Measurements from ENCODE around the gene SLC39A11. TPM values are rescaled to one million over a fixed set of nuclear protein-coding genes. Genes with fewer than 3 reads are reported as not detected.

The SLC39A11 gene
- total and polyA plus RNA-seq, 2 donors (not counting 1 experiment from before 2014, with no cell fraction given) = 12.7 to 27.4 TPM

GRCh38 chr17:72677108-72677507, 415.4 kb downstream of the SLC39A11 start:
- Histone ChIP-seq H3K79me2 (ENCODE audit: control insufficient read depth, insufficient read depth, low read length) (no peaks in the 10 kb centered on the region), H4K20me1 (ENCODE audit: control insufficient read depth, extremely low read depth, insufficient read depth, low read length) (no peaks in the 10 kb centered on the region), H3K36me3 (ENCODE audit: control insufficient read depth, insufficient read depth, low read length) (no peaks in the 10 kb centered on the region), H3K4me2 (ENCODE audit: extremely low read depth, insufficient read depth, low read length) (no peak overlapping the region), H3K27ac (ENCODE audit: insufficient read depth, low read length) (no peak overlapping the region), H2AFZ (ENCODE audit: low read length) (no peak overlapping the region), H3K27me3 (ENCODE audit: control insufficient read depth, insufficient read depth, low read length) (no peaks in the 10 kb centered on the region), H3K9ac (ENCODE audit: insufficient read depth, low read length) (no peak overlapping the region), H3K9me3 (ENCODE audit: control insufficient read depth, insufficient read depth, low read depth, low read length) (no peaks in the 10 kb centered on the region), H3K4me3 (replicated peaks in 1 of 4; ENCODE audit: control extremely low read depth in 1 of 4, insufficient read depth in 1 of 4, low read depth in 3 of 4, low read length in 4 of 4) (no peak overlapping the region), H3K4me1 (ENCODE audit: control insufficient read depth, extremely low read depth, insufficient read depth, low read length) (no peaks in the 10 kb centered on the region)
- no peak for TF ChIP-seq EZH2 (IDR thresholded peaks at IDR 0.05; ENCODE audit: low read length, missing control alignments)
- no peak for TF ChIP-seq CTCF (conservative IDR thresholded peaks at IDR 0.05 in 1 of 2, IDR thresholded peaks at IDR 0.05 in 1 of 2; ENCODE audit: low read depth in 1 of 2, low read length in 2 of 2)
- no peak for DNase-seq (ENCODE audit: low read depth in 2 of 2)

GRCh38 chr17:72672729-72673128, 419.8 kb downstream of the SLC39A11 start:
- Histone ChIP-seq H3K4me3 (replicated peaks in 1 of 4; ENCODE audit: control extremely low read depth in 1 of 4, insufficient read depth in 1 of 4, low read depth in 3 of 4, low read length in 4 of 4) (no peak overlapping the region), H3K27ac (ENCODE audit: insufficient read depth, low read length) (no peak overlapping the region), H4K20me1 (ENCODE audit: control insufficient read depth, extremely low read depth, insufficient read depth, low read length) (no peaks in the 10 kb centered on the region), H3K9ac (ENCODE audit: insufficient read depth, low read length) (no peak overlapping the region), H3K9me3 (ENCODE audit: control insufficient read depth, insufficient read depth, low read depth, low read length) (no peaks in the 10 kb centered on the region), H3K27me3 (ENCODE audit: control insufficient read depth, insufficient read depth, low read length) (no peaks in the 10 kb centered on the region), H3K36me3 (ENCODE audit: control insufficient read depth, insufficient read depth, low read length) (no peaks in the 10 kb centered on the region), H2AFZ (ENCODE audit: low read length) (no peak overlapping the region), H3K4me1 (ENCODE audit: control insufficient read depth, extremely low read depth, insufficient read depth, low read length) (no peaks in the 10 kb centered on the region), H3K4me2 (ENCODE audit: extremely low read depth, insufficient read depth, low read length) (no peak overlapping the region), H3K79me2 (ENCODE audit: control insufficient read depth, insufficient read depth, low read length) (no peaks in the 10 kb centered on the region)
- TF ChIP-seq EZH2 (IDR thresholded peaks at IDR 0.05; ENCODE audit: low read length, missing control alignments) (no peak), CTCF (conservative IDR thresholded peaks at IDR 0.05 in 1 of 2, IDR thresholded peaks at IDR 0.05 in 1 of 2; ENCODE audit: low read depth in 1 of 2, low read length in 2 of 2) (no peak)
- DNase-seq (ENCODE audit: low read depth in 2 of 2) = no peak

GRCh38 chr17:72671016-72671415, 421.5 kb downstream of the SLC39A11 start:
- no peaks in the 10 kb centered on the region for H3K79me2 ChIP-seq (ENCODE audit: control insufficient read depth, insufficient read depth, low read length)
- H3K4me1 ChIP-seq (ENCODE audit: control insufficient read depth, extremely low read depth, insufficient read depth, low read length) = peaks cover 3% of the 10 kb centered on the region
- no peak overlapping the region for H3K27ac ChIP-seq (ENCODE audit: insufficient read depth, low read length)
- H3K27me3 ChIP-seq (ENCODE audit: control insufficient read depth, insufficient read depth, low read length) = no peaks in the 10 kb centered on the region
- H3K4me2 ChIP-seq (ENCODE audit: extremely low read depth, insufficient read depth, low read length) = no peak overlapping the region
- H3K9me3 ChIP-seq (ENCODE audit: control insufficient read depth, insufficient read depth, low read depth, low read length) = no peaks in the 10 kb centered on the region
- TF ChIP-seq EZH2 (IDR thresholded peaks at IDR 0.05; ENCODE audit: low read length, missing control alignments) (no peak), CTCF (conservative IDR thresholded peaks at IDR 0.05 in 1 of 2, IDR thresholded peaks at IDR 0.05 in 1 of 2; ENCODE audit: low read depth in 1 of 2, low read length in 2 of 2) (no peak)
- H3K36me3 ChIP-seq (ENCODE audit: control insufficient read depth, insufficient read depth, low read length) = no peaks in the 10 kb centered on the region
- no peak overlapping the region for H3K4me3 ChIP-seq (replicated peaks in 1 of 4; ENCODE audit: control extremely low read depth in 1 of 4, insufficient read depth in 1 of 4, low read depth in 3 of 4, low read length in 4 of 4)
- no peak overlapping the region for H2AFZ ChIP-seq (ENCODE audit: low read length)
- H3K9ac ChIP-seq (ENCODE audit: insufficient read depth, low read length) = no peak overlapping the region
- no peak for DNase-seq (ENCODE audit: low read depth in 2 of 2)
- no peaks in the 10 kb centered on the region for H4K20me1 ChIP-seq (ENCODE audit: control insufficient read depth, extremely low read depth, insufficient read depth, low read length)

Measured in fibroblast of lung (primary cell).